ENCODE data around the gene CCDC87. TPM values are rescaled to one million over a fixed set of nuclear protein-coding genes. Genes with fewer than 3 reads are reported as not detected.
"Not testable (repeated sequence)": the region's sequence is repeated elsewhere in the genome, so short reads cannot be mapped to it uniquely, and the experiment has no call there.

The CCDC87 gene
- total RNA-seq, 1 donor from 2014 or later, result not detected

GRCh38 chr11:66600631-66601233 lies 7.9 kb upstream of the CCDC87 start:
- peaks cover 29 to 36% (median 33%) of the 10 kb centered on the region in 3 donors for H3K36me3 ChIP-seq (ENCODE audit: control insufficient read depth in 3 of 3, insufficient read depth in 3 of 3, low read length in 3 of 3)
- H3K9me3 ChIP-seq (ENCODE audit: control insufficient read depth in 3 of 3, low read length in 3 of 3), result no peaks in the 10 kb centered on the region
- no peak overlapping the region for H3K9ac ChIP-seq (ENCODE audit: low read depth in 1 of 3, low read length in 3 of 3)
- H3K4me1 ChIP-seq (ENCODE audit: control insufficient read depth in 3 of 3, insufficient read depth in 3 of 3, low read length in 3 of 3), result peaks cover 6 to 18% (median 10%) of the 10 kb centered on the region in 3 donors
- H3K27ac ChIP-seq (ENCODE audit: low read depth, low read length), result no peak overlapping the region
- no peaks in the 10 kb centered on the region for H3K27me3 ChIP-seq (ENCODE audit: control insufficient read depth in 3 of 3, insufficient read depth in 3 of 3, low read length in 3 of 3)
- H3K4me3 ChIP-seq (ENCODE audit: low read length in 3 of 3), result no peak overlapping the region

GRCh38 chr11:66600219-66600618 lies 7.4 kb upstream of the CCDC87 start:
- Histone ChIP-seq H3K4me1 (ENCODE audit: control insufficient read depth in 3 of 3, insufficient read depth in 3 of 3, low read length in 3 of 3) (peaks cover 6 to 18% (median 12%) of the 10 kb centered on the region in 3 donors), H3K36me3 (ENCODE audit: control insufficient read depth in 3 of 3, insufficient read depth in 3 of 3, low read length in 3 of 3) (peaks cover 24 to 34% (median 28%) of the 10 kb centered on the region in 3 donors), H3K9ac (ENCODE audit: low read depth in 1 of 3, low read length in 3 of 3) (no peak overlapping the region), H3K27ac (ENCODE audit: low read depth, low read length) (no peak overlapping the region), H3K4me3 (ENCODE audit: low read length in 3 of 3) (no peak overlapping the region), H3K27me3 (ENCODE audit: control insufficient read depth in 3 of 3, insufficient read depth in 3 of 3, low read length in 3 of 3) (no peaks in the 10 kb centered on the region), H3K9me3 (ENCODE audit: control insufficient read depth in 3 of 3, low read length in 3 of 3) (no peaks in the 10 kb centered on the region)

GRCh38 chr11:66598993-66599392 lies 6.1 kb upstream of the CCDC87 start:
- peaks cover 16 to 26% (median 19%) of the 10 kb centered on the region in 3 donors for H3K36me3 ChIP-seq (ENCODE audit: control insufficient read depth in 3 of 3, insufficient read depth in 3 of 3, low read length in 3 of 3)
- no peak overlapping the region for H3K9ac ChIP-seq (ENCODE audit: low read depth in 1 of 3, low read length in 3 of 3)
- no peak overlapping the region for H3K4me3 ChIP-seq (ENCODE audit: low read length in 3 of 3)
- peaks cover 10 to 25% (median 18%) of the 10 kb centered on the region in 3 donors for H3K4me1 ChIP-seq (ENCODE audit: control insufficient read depth in 3 of 3, insufficient read depth in 3 of 3, low read length in 3 of 3)
- H3K27ac ChIP-seq (ENCODE audit: low read depth, low read length), result no peak overlapping the region
- no peaks in the 10 kb centered on the region for H3K9me3 ChIP-seq (ENCODE audit: control insufficient read depth in 3 of 3, low read length in 3 of 3)
- no peaks in the 10 kb centered on the region for H3K27me3 ChIP-seq (ENCODE audit: control insufficient read depth in 3 of 3, insufficient read depth in 3 of 3, low read length in 3 of 3)

- H3K36me3 ChIP-seq (ENCODE audit: control insufficient read depth in 3 of 3, insufficient read depth in 3 of 3, low read length in 3 of 3), result peaks cover 10 to 19% (median 15%) of the 10 kb centered on the region in 3 donors
- H3K9ac ChIP-seq (ENCODE audit: low read depth in 1 of 3, low read length in 3 of 3), result peak overlapping the region in 1 of 3 donors; percentile 25
- no peak overlapping the region for H3K4me3 ChIP-seq (ENCODE audit: low read length in 3 of 3)
- H3K4me1 ChIP-seq (ENCODE audit: control insufficient read depth in 3 of 3, insufficient read depth in 3 of 3, low read length in 3 of 3), result peaks cover 19 to 30% (median 22%) of the 10 kb centered on the region in 3 donors
- no peaks in the 10 kb centered on the region for H3K27me3 ChIP-seq (ENCODE audit: control insufficient read depth in 3 of 3, insufficient read depth in 3 of 3, low read length in 3 of 3)
- no peaks in the 10 kb centered on the region for H3K9me3 ChIP-seq (ENCODE audit: control insufficient read depth in 3 of 3, low read length in 3 of 3)
- no peak overlapping the region for H3K27ac ChIP-seq (ENCODE audit: low read depth, low read length)
Measured at GRCh38 chr11:66595245-66595904, 2.5 kb upstream of the CCDC87 start.

- Histone ChIP-seq H3K27me3 (ENCODE audit: control insufficient read depth in 3 of 3, insufficient read depth in 3 of 3, low read length in 3 of 3) (no peaks in the 10 kb centered on the region), H3K4me1 (ENCODE audit: control insufficient read depth in 3 of 3, insufficient read depth in 3 of 3, low read length in 3 of 3) (peaks cover 19 to 27% (median 22%) of the 10 kb centered on the region in 3 donors), H3K9me3 (ENCODE audit: control insufficient read depth in 3 of 3, low read length in 3 of 3) (no peaks in the 10 kb centered on the region), H3K4me3 (ENCODE audit: low read length in 3 of 3) (peak overlapping the region; percentile 86 to 95 (median 88)), H3K36me3 (ENCODE audit: control insufficient read depth in 3 of 3, insufficient read depth in 3 of 3, low read length in 3 of 3) (peaks cover 0 to 3% (median 0%) of the 10 kb centered on the region in 3 donors), H3K27ac (ENCODE audit: low read depth, low read length) (peak overlapping the region; percentile 81), H3K9ac (ENCODE audit: low read depth in 1 of 3, low read length in 3 of 3) (peak overlapping the region; percentile 88 to 97 (median 92))
Measured at GRCh38 chr11:66593650-66594049, 787 bp upstream of the CCDC87 start.

- Histone ChIP-seq H3K9me3 (ENCODE audit: control insufficient read depth in 3 of 3, low read length in 3 of 3) (no peaks in the 10 kb centered on the region), H3K27ac (ENCODE audit: low read depth, low read length) (peak overlapping the region; percentile 81), H3K9ac (ENCODE audit: low read depth in 1 of 3, low read length in 3 of 3) (peak overlapping the region; percentile 88 to 97 (median 92)), H3K36me3 (ENCODE audit: control insufficient read depth in 3 of 3, insufficient read depth in 3 of 3, low read length in 3 of 3) (peaks cover 0 to 2% (median 0%) of the 10 kb centered on the region in 3 donors), H3K27me3 (ENCODE audit: control insufficient read depth in 3 of 3, insufficient read depth in 3 of 3, low read length in 3 of 3) (no peaks in the 10 kb centered on the region), H3K4me1 (ENCODE audit: control insufficient read depth in 3 of 3, insufficient read depth in 3 of 3, low read length in 3 of 3) (peaks cover 19 to 27% (median 22%) of the 10 kb centered on the region in 3 donors), H3K4me3 (ENCODE audit: low read length in 3 of 3) (peak overlapping the region; percentile 86 to 95 (median 88))
Measured at GRCh38 chr11:66593303-66593635, 406 bp upstream of the CCDC87 start.

GRCh38 chr11:66591175-66591574 lies 1.7 kb downstream of the CCDC87 start:
- Histone ChIP-seq H3K27ac (ENCODE audit: low read depth, low read length) (no peak overlapping the region), H3K4me1 (ENCODE audit: control insufficient read depth in 3 of 3, insufficient read depth in 3 of 3, low read length in 3 of 3) (peaks cover 19 to 27% (median 22%) of the 10 kb centered on the region in 3 donors), H3K36me3 (ENCODE audit: control insufficient read depth in 3 of 3, insufficient read depth in 3 of 3, low read length in 3 of 3) (peaks cover 0 to 2% (median 0%) of the 10 kb centered on the region in 3 donors), H3K4me3 (ENCODE audit: low read length in 3 of 3) (no peak overlapping the region), H3K9me3 (ENCODE audit: control insufficient read depth in 3 of 3, low read length in 3 of 3) (no peaks in the 10 kb centered on the region), H3K9ac (ENCODE audit: low read depth in 1 of 3, low read length in 3 of 3) (no peak overlapping the region), H3K27me3 (ENCODE audit: control insufficient read depth in 3 of 3, insufficient read depth in 3 of 3, low read length in 3 of 3) (no peaks in the 10 kb centered on the region)

- Histone ChIP-seq H3K9me3 (ENCODE audit: control insufficient read depth in 3 of 3, low read length in 3 of 3) (no peaks in the 10 kb centered on the region), H3K9ac (ENCODE audit: low read depth in 1 of 3, low read length in 3 of 3) (no peak overlapping the region), H3K4me3 (ENCODE audit: low read length in 3 of 3) (no peak overlapping the region), H3K27ac (ENCODE audit: low read depth, low read length) (no peak overlapping the region), H3K27me3 (ENCODE audit: control insufficient read depth in 3 of 3, insufficient read depth in 3 of 3, low read length in 3 of 3) (no peaks in the 10 kb centered on the region), H3K36me3 (ENCODE audit: control insufficient read depth in 3 of 3, insufficient read depth in 3 of 3, low read length in 3 of 3) (no peaks in the 10 kb centered on the region), H3K4me1 (ENCODE audit: control insufficient read depth in 3 of 3, insufficient read depth in 3 of 3, low read length in 3 of 3) (peaks cover 19 to 26% (median 19%) of the 10 kb centered on the region in 3 donors)
Measured at GRCh38 chr11:66589996-66590675, 2.7 kb downstream of the CCDC87 start.

- H3K4me1 ChIP-seq (ENCODE audit: control insufficient read depth in 3 of 3, insufficient read depth in 3 of 3, low read length in 3 of 3), result peaks cover 14 to 21% (median 17%) of the 10 kb centered on the region in 3 donors
- H3K4me3 ChIP-seq (ENCODE audit: low read length in 3 of 3); H3K36me3 ChIP-seq (ENCODE audit: control insufficient read depth in 3 of 3, insufficient read depth in 3 of 3, low read length in 3 of 3); H3K27ac ChIP-seq (ENCODE audit: low read depth, low read length); H3K9ac ChIP-seq (ENCODE audit: low read depth in 1 of 3, low read length in 3 of 3); H3K9me3 ChIP-seq (ENCODE audit: control insufficient read depth in 3 of 3, low read length in 3 of 3); H3K27me3 ChIP-seq (ENCODE audit: control insufficient read depth in 3 of 3, insufficient read depth in 3 of 3, low read length in 3 of 3): not testable (repeated sequence)
Measured at GRCh38 chr11:66589315-66589714, 3.5 kb downstream of the CCDC87 start.

GRCh38 chr11:66586136-66586535 lies 6.7 kb downstream of the CCDC87 start:
- H3K4me3 ChIP-seq (ENCODE audit: low read length in 3 of 3), result no peak overlapping the region
- H3K9me3 ChIP-seq (ENCODE audit: control insufficient read depth in 3 of 3, low read length in 3 of 3), result no peaks in the 10 kb centered on the region

More at GRCh38 chr11:66586136-66586535, 6.7 kb downstream of the CCDC87 start:
- H3K36me3 ChIP-seq (ENCODE audit: control insufficient read depth in 3 of 3, insufficient read depth in 3 of 3, low read length in 3 of 3), result no peaks in the 10 kb centered on the region
- no peak overlapping the region for H3K9ac ChIP-seq (ENCODE audit: low read depth in 1 of 3, low read length in 3 of 3)
- no peaks in the 10 kb centered on the region for H3K4me1 ChIP-seq (ENCODE audit: control insufficient read depth in 3 of 3, insufficient read depth in 3 of 3, low read length in 3 of 3)
- H3K27me3 ChIP-seq (ENCODE audit: control insufficient read depth in 3 of 3, insufficient read depth in 3 of 3, low read length in 3 of 3), result no peaks in the 10 kb centered on the region
- no peak overlapping the region for H3K27ac ChIP-seq (ENCODE audit: low read depth, low read length)

Data from skeletal muscle tissue (tissue), 4 donors.